BE2C (cell line): ENCODE measurements around the gene ENKD1.
"Not testable (repeated sequence)": the region's sequence is repeated elsewhere in the genome, so short reads cannot be mapped to it uniquely, and the experiment has no call there.

Source experiments
- DNase-seq: peaks from one replicate; pipeline ENCODE4 v3.0.0-alpha.2; 2020
- H3K27me3 ChIP-seq: fragments of 250-450 bp; sonication (Bioruptor Pico); 2 replicates; pipeline ENCODE4 v1.5.1; 2020; ENCODE audit warnings: mild to moderate bottlenecking
- H3K36me3 ChIP-seq: fragments of 250-450 bp; sonication (Bioruptor Pico); 2 replicates; pipeline ENCODE4 v1.5.1; 2020; ENCODE audit warnings: mild to moderate bottlenecking
- H3K4me1 ChIP-seq: fragments of 250-450 bp; sonication (Bioruptor Pico); 2 replicates; pipeline ENCODE4 v1.5.1; 2020
- H3K4me3 ChIP-seq: 2 replicates; pipeline ENCODE4 v1.5.1; 2011; ENCODE audit warnings: low read depth, low read length
- H3K9me3 ChIP-seq: fragments of 250-450 bp; sonication (Bioruptor Pico); 2 replicates; pipeline ENCODE4 v1.5.1; 2020
- CTCF ChIP-seq: IDR thresholded peaks from 2 replicates; pipeline ENCODE4 v1.5.1; 2012; ENCODE audit warnings: mild to moderate bottlenecking, low read depth, low read length

The ENKD1 gene

GRCh38 chr16:67702130-67702529, 35.6 kb upstream of the ENKD1 start:
- H3K36me3 ChIP-seq: peaks cover 6% of the 10 kb centered on the region; the same call in 1 of the 2 replicates
- no peak overlapping the region for H3K4me3 ChIP-seq
- no peak for DNase-seq
- H3K4me1 ChIP-seq: no peaks in the 10 kb centered on the region
- no peaks in the 10 kb centered on the region; the same call in 1 of the 2 replicates for H3K9me3 ChIP-seq
- TF ChIP-seq CTCF: no peak
- no peaks in the 10 kb centered on the region for H3K27me3 ChIP-seq

GRCh38 chr16:67701420-67701819, 34.9 kb upstream of the ENKD1 start:
- Histone ChIP-seq H3K27me3 (no peaks in the 10 kb centered on the region), H3K9me3 (no peaks in the 10 kb centered on the region; the same call in 1 of the 2 replicates), H3K4me1 (no peaks in the 10 kb centered on the region), H3K36me3 (peaks cover 6% of the 10 kb centered on the region; the same call in 1 of the 2 replicates), H3K4me3 (no peak overlapping the region)
- no peak for TF ChIP-seq CTCF
- DNase-seq: no peak

GRCh38 chr16:67699265-67699664, 32.7 kb upstream of the ENKD1 start:
- peaks cover 6% of the 10 kb centered on the region; the same call in 1 of the 2 replicates for H3K36me3 ChIP-seq
- no peak for TF ChIP-seq CTCF
- H3K27me3 ChIP-seq: no peaks in the 10 kb centered on the region
- no peak overlapping the region for H3K4me3 ChIP-seq
- H3K4me1 ChIP-seq: no peaks in the 10 kb centered on the region
- DNase-seq: no peak
- no peaks in the 10 kb centered on the region; the same call in 1 of the 2 replicates for H3K9me3 ChIP-seq

- TF ChIP-seq CTCF: no peak
- DNase-seq: no peak
- Histone ChIP-seq H3K27me3 (no peaks in the 10 kb centered on the region), H3K36me3 (peaks cover 6% of the 10 kb centered on the region; the same call in 1 of the 2 replicates), H3K9me3 (no peaks in the 10 kb centered on the region; the same call in 1 of the 2 replicates), H3K4me1 (no peaks in the 10 kb centered on the region), H3K4me3 (no peak overlapping the region)
These were observed 31.1 kb upstream of the ENKD1 start for GRCh38 chr16:67697422-67698185.

- no peak for TF ChIP-seq CTCF
- H3K36me3 ChIP-seq: peaks cover 6% of the 10 kb centered on the region; the same call in 1 of the 2 replicates
- DNase-seq: no peak
- no peaks in the 10 kb centered on the region; the same call in 1 of the 2 replicates for H3K9me3 ChIP-seq
- H3K4me3 ChIP-seq: no peak overlapping the region
- no peaks in the 10 kb centered on the region for H3K4me1 ChIP-seq
- no peaks in the 10 kb centered on the region for H3K27me3 ChIP-seq
These were observed 28.1 kb upstream of the ENKD1 start for GRCh38 chr16:67694611-67695010.

- not testable (repeated sequence) for DNase-seq, H3K9me3 ChIP-seq, H3K4me3 ChIP-seq, H3K27me3 ChIP-seq, H3K4me1 ChIP-seq, H3K36me3 ChIP-seq
These were observed 27.2 kb upstream of the ENKD1 start for GRCh38 chr16:67693517-67694285.
